ENCODE data around the gene FHOD3.

Gene FHOD3

DNA sequence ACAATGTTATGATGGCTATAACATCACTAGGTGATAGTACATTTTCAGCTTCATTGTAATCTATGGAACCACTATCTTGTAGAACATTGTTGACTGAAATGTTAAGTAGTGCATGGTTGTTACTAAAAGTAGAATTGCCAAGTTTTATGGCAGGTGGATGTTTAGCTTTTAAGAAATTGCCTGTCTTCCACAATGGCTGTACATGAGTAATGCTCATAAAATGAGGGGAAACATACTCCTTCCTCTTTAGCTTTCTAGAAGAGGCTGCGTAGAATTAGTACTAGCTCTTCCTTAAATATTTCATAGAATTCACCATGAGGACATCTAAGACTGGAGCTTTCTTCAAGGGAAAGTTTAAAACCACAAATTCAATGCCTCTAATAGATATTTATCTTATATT is 370.3 kb downstream of the FHOD3 start:
- DNase-seq (ENCODE audit: low spot score), result no peak

DNA sequence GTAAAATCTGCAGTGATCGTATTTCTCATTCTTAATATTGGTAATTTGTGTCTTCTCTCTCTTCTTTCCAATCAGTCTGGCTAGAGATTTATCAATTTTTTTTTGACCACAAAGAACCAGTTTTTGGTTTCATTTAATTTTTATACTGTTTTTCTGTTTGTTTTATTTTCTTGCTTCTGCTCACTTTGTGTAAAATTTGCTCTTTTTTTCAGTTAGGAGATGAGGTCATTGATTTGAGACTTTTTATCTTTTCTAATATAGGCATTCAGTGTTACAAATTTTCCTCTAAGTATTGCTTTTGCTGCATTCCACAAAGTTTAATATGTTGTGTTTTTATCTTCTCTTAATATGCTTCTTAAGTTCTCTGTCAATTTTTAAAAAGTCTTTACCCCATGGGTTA is 370.8 kb downstream of the FHOD3 start:
- DNase-seq (ENCODE audit: low spot score), result no peak

DNA sequence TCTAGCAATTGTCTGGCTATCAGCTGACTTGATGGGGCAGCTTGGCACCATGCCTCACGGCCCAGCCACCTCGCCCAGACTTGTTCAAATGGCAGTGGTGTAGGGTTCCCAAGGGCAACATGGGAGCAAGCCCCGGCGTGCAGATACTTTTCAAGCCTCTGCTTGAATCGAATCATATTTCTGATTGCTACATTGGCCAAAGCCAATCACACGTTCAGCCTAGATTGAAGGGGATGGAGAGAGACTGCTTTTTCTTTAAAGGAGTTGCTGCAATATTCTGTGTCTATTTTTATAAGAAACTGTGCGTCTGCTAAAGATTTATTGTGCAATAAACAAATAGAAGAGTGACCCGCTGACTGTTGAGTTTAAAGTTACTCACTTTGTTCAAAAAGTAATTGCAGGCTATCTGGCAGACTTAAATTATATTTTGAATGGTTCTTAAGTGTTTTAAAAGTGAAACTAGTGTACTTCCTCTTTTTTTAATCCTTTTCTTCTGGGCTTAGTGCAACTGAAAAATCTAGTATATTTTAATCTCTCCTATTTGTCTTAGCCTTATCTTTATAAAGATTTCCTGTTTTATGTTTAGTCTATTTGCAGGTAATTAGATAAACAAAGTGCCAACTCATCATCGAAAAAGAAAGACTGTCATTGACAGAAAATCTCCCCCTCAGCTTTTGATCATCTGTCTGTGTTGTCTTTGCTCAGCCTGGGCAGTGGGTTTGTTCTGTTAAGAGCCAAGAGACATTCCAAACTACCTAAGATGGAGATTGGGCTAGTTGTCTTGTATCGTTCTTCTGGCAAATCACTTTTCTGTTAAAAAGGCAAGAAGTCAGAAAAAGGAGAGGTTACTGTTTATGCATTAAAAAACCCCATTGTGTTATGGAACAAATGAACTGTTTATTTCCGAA is 375.2 kb downstream of the FHOD3 start:
- peak; percentile 57 for DNase-seq (ENCODE audit: low spot score)

DNA sequence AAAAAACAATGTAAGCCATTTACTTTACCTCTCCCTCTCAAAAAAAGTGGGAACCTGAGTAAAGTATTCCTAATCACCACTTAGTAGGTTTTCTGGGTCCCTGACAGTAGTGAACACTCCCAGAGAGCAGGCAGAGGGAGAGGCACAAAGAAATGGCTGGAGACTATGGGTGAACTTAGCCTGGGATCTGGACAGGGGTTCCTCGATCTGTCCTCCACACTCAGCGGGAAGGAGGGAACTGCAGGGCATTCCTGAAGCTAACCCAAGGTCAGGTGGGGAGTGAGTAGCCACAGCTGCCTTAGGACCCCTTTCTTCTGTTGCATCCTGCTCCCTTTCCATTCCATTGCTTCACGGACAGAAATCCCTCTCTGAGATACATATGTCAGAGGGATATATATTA is 375.9 kb downstream of the FHOD3 start:
- DNase-seq (ENCODE audit: low spot score), result no peak

DNA sequence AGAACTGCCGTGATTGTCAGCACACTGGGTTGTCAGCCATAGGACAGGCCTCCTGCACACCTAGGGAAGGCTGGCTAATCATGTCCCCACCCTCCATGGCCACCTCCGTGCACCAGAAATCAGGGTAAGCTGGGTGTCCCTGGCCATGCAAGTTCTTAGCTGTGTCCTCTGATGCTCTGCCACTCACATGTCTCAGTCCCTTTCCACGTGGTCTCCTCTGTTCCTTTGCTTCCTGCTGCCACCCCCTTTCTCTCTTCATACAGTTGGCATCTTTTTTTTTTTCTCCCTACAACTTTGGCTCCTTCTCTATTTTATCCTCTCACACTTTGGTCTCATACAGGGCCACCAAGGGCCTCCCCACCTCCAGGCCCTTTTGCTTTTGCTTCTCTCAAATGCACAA is 377.6 kb downstream of the FHOD3 start:
- no peak for DNase-seq (ENCODE audit: low spot score)

DNA sequence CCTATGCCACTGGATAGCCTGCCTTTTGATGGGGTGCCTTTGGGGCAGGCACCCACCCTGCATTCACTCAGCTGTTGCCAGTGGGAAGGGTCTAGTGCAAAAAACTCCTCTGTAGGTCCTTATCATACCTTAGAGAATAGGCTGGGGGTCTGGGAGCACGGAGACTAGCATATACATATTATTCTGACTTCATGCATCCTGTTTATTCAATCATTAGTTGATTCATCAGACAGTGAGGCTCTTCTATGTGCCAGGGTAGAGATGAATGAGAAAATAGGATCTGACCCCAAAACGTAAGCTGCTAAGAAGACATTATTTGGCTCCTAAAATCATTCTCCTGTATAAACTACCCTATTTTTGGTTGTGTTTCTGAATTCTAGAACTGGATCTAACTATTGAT is 378.0 kb downstream of the FHOD3 start:
- no peak for DNase-seq (ENCODE audit: low spot score)

DNA sequence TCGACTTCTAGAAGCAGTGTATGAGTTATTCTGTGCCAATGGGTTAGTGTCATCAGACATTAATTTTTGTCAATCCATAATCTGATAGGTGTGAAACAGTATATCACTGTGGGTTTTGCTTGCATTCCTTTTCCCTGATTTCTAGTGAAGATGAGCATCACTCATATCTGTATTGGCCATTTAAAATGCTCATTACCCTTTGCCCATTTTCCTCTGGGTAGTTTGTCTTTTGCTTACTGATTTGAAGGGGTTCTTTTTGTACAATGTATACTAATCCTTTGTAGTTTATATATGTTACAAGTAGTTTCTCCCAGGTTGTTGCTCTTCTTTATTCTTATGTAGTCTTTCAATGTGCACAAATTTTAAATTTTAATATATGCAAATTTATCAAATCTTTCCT is 379.1 kb downstream of the FHOD3 start:
- no peak for DNase-seq (ENCODE audit: low spot score)

DNA sequence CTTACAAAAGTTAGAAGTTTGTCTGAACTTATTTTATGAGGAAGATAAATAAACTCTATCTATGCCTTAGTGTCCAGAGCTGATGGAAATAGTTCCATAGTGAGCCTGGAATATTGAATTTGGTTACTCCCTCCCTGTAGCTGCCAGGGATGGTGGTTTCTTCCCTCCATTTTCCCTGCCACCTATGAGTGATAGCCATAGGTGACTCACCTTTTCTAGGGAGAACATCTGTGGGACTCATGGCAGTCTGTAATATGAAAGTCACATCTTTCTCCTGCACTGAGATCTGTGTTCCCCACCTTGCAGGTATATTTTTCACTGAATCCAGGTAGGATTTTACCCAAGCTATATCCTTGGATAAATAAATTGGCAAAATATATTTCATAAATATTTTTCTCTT is 382.5 kb downstream of the FHOD3 start:
- DNase-seq (ENCODE audit: low spot score), result no peak

DNA sequence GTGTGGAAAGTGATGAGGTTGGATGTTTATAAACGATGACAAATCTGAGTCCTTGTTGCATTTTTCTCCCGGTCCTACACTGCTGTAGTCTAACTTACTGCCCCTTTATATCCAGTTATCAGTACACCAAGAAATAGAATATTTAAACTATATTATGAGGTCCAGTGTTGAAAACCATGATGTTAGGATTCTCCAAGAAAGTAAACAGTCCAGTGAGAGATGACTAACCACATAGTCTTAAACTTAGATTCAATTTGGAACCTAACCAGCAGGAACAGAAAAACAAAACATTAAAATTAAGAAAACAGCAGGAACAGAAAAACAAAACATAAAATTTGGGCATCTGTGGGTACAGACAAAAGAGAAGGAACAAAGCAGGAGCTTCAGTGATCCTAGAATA is 388.1 kb downstream of the FHOD3 start:
- no peak for DNase-seq (ENCODE audit: low spot score)

DNA sequence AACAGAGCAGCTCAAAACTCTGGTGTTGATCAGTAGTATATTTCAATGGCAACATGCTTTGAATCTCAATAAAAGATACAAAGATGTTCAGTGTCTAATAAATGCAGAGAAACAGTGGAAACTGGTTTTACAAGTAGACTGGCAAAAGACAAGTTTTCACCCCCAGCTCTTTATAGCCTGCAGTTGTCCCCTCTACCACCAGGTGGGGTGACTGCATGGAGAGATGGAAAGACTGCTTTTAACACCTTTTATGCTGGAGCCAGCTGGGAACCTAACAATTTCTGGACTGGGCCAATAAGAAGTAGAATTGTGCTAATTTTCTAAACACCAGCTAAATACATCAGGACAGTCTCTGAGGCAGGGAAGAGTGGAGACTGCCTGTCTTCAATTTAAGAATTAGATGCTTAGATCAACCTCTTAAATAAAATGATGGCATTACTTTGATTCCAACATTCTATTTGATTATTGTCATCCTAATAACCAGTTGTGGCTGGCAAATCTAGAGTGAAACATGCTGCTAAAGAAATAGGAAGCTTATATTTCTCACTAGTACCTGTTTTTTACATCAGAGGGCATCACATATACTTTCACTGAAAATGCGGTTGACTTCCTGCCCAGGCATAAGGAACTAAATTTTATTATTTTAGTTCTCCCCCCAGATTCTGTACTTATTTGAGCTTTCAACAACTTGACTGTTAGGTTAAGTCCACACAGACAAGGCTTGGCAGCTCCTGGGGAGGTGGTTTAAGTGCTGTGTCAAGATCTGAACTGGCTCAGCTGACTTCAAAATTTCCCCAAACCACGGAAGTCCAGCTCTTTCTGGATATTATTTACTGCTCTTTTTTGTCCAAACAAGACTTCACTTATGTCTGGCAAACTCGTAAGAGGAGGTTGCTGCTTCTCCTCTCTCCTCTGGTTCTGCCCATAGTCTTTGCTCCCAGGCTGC is 390.8 kb downstream of the FHOD3 start:
- DNase-seq (ENCODE audit: low spot score), result peak; percentile 77

DNA sequence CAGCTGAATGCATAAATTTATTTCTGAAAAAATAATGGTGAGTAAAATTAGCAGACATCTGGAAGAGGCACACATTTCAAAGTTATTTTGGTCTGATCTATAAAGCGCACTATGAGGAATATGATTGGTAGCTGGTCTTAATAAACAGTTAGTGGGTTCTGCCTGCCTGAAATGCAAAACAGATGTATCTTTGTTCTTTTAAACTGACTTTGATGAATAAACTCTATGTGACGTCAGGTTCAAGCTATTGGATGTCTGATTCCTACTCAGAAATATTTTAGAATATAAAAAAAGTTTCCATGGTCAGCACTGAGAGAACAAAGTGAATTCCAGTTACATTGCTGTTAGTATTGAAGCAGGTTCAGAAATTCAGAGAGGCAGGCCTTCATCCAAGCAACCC is 394.9 kb downstream of the FHOD3 start:
- DNase-seq (ENCODE audit: low spot score), result peak; percentile 79

DNA sequence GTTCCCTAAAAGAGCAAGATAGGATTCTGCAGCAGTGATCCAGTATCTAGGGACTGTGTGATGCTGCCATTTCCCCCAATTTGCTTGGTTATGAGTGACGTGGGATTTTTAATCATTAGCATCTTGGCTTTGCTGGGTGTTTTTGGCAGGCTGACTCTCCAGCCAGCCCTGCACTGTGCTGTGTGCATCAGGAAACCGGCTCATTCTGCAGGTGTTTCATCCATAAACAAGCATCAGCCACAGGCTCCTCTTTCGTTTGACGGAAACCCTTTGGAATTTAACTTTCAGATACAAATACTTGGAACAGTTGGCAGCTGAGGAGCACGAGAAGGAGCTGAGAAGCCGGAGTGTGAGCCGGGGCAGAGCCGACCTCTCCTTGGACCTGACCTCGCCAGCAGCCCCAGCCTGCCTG is 395.4 kb downstream of the FHOD3 start:
- DNase-seq (ENCODE audit: low spot score), result peak; percentile 43

DNA sequence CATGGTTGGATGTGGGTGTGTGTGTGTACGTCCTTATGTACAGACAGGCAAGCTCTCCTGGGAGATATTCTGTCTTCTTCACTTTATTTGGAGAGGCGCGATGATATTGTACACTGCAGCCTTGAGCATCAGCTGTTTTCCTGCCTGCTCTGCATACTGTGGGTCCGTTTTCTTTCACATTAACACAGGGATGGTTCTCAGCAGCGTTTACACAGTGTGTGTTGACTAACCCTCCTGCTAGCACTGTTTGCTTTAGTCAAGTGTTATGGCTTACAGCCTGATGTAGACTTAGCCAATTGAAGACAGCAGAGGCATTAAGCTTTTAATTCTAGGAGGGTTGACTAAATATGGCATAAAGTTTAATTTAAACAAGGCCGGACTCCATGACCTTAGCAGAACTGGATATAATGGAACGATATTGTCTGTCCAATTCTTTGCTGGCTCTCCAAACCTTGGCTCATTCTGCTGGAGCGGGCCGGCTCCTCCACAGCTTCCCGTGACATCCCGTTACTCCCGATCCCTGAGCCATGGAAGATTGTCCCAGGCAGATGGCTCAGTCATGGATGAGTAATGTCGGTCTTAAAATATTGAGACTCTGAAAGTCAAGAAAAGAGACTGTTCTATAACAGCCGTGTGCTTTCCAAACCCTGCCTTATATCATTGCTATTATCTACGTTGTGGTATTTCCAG is 396.6 kb downstream of the FHOD3 start:
- DNase-seq (ENCODE audit: low spot score), result peak; percentile 58

DNA sequence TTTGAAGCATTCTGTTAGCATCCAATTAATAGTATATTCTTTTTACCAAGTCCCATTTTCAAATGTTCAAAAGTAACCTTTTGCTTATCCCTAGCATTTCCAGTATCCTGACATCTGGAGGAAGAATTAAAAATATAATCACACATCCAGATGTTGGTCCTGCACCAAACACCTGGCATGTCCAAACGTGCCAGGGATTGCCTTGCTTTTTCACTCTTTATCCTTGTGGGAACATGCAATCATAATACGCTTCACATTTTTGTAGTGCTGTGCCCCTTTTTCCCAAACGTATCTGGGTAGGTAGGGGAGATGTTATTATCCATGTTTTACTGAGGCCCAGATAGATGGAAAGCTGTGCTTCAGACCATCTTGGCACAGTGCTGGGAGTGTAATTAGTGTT is 398.3 kb downstream of the FHOD3 start:
- no peak for DNase-seq (ENCODE audit: low spot score)

DNA sequence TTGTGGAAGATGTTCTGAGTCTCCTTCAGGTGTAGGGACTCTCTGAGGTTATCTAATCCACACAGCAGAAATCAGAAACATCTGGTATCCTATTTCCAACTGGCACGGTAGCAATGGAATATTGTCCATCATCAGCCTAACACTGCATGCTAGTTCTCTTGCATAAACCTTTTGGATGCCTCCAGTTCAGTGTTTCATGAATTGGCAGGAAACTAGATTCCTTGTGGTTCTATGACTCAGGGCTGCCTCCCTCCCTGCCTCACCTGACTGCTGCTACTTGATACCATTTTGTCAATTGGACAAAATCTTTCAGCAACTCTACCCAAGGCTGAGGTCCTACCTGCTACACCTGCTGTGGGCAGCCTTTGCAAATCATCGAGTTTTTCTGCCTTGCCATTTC is 400.4 kb downstream of the FHOD3 start:
- DNase-seq (ENCODE audit: low spot score), result peak; percentile 84

DNA sequence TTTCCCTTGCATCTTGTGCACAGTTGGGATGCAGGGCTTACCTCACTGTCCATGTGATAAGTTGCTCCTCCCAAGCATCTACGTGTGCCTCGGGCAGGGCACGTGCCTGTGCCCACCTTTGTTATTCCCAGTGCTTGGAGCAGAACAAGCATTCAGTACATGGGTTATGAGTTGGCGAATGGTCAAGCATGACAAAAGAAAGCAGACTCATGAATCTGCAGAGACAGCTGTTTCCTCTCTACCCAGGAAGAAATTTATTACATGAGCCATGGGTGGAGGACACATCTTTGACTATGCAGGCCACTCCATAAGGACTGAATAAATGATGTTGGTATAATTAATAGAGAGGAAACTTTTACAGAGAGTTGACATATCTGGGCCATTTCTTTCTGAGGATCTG is 403.4 kb downstream of the FHOD3 start:
- DNase-seq (ENCODE audit: low spot score), result no peak

DNA sequence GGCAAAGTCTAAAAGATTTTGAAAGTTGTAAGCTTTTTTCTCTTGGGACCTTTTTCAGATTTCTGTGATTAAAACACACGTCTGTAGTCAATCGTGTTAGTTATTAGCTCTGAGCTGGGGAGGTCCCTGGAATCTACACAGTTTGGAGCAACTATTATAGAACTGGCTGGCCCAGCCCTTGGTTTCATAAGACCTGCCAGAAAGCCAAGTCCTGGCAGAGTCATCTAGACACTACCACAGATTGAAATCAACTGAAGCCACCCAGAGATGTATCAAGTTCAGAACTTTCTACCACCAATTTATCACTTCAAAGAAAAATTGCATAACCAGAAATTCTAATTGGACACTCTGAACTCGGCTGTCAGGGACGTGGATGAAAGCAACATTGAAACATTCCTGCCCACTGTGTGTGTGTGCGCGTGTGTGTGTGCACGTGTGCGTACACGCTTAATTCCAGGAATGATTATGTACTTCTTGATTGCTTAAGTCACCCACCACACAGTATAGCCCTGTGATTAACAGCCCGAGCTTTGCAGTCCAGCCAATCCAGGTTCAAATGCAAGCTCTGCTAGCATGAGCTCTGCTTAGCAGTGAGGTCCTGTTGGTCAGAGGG is 405.0 kb downstream of the FHOD3 start:
- DNase-seq (ENCODE audit: low spot score), result peak; percentile 60

DNA sequence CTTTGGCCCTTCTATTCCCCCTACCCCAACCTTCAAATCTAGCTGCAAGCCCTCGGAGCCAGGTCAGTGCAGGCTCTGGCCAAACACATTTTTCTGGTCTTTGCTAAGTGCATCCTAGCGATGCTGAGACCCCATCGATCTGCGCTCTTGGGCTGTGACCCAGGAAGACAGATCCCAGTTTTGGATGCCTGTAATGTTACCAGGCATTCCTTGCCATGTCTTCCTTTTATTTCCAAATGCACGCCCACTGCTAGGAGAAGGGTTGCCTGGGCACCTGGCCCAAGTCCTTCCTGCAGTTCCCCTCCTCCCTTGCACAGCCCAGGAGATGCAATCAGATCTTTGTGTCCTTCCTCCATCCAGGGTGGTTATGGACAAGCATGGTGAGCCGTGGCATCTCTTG is 406.6 kb downstream of the FHOD3 start:
- DNase-seq (ENCODE audit: low spot score), result no peak

DNA sequence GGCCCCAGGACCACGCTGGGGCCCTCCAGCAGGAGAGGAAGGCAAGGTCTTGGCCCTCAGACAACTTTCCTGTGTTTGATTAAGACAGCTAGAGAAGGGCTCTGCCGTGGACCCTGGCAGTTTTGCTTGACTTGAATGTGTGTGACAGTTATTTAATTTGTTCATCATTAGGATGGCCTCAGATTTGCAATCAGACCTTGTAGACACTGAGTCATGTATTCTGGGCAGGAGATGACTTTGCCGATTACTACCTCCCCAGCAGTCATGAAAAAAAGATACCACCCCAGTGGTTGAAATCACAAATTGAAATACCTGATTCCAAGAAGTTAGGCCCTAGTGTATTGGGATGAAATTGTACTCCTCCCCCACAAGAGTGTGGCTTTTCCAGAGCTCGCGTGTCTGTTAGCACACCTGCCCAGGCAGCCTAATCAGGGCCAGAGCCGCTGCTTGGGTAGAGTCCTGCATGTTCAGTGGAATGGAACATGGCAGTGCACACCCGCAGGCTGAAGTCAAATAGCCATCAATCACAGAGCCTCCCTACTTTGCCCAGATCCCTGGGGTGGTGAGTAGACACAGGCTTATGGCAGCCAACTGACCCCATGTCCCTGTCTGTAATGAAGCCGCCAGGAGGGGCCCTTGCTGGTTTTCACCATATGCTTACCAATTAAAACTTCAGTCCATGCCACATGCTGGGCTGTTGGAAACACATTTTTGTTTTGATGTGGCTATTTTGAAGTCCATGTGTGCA is 408.8 kb downstream of the FHOD3 start:
- DNase-seq (ENCODE audit: low spot score), result peak; percentile 41

DNA sequence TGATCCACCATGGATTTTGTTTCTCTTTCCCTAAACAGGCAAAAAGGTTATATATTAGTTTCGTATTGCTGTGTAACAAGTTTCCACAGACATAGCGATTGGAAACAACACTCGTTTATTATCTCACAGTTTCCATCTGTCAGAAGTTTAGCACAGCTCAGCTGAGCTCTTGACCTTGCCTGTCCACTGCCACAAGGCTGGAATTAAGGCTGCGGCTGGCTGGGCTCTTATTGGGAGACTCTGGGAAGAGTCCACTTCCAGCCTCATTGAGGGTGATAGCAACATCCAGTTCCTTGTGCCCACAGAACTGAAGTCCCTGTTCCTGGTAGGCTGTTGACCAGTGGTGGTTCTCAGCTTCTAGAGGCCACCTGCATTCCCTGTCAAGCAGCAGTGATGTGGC is 410.9 kb downstream of the FHOD3 start:
- no peak for DNase-seq (ENCODE audit: low spot score)

DNA sequence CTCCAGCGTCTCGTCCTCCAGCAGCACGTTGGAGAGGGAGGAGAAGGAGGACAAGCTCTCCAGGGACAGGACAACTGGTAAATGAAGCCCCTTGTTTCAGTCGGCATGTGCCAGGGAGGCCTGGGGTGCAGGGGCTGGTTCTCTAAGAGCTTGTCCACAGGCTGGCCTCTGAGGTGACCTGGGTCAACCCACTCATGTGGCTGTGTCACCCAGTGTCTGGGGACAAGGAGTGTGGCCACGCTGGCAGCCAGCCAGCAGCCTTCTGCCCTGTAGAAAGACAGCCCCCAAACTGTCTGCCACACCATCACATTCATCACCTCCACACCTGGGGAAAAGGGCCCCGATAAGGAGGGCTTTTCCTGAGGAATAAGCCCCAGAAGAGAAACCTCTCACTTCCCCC is 411.8 kb downstream of the FHOD3 start:
- DNase-seq (ENCODE audit: low spot score), result no peak
